Upper lobe of left lung (tissue), 4 donors: Measurements from ENCODE around the gene FRG1.
"Not testable (repeated sequence)": the region's sequence is repeated elsewhere in the genome, so short reads cannot be mapped to it uniquely, and the experiment has no call there.

ENCODE experiments used
- EP300 ChIP-seq, 4 donors: sonication (generic); formaldehyde crosslinking; IDR thresholded peaks; one replicate each; pipeline ENCODE4 v1.5.1; 2017; ENCODE audit warnings: antibody characterized with exemption in 4 of 4, control low read depth in 2 of 4
- TF ChIP-seq, protein P1 (sequence below), 6 experiments: fragments of 450-650 bp in 4 of 6; fragments of 200-600 bp in 2 of 6; sonication (generic) in 2 of 6; IDR thresholded peaks; one replicate each; pipeline ENCODE4 v1.5.1; 2016 to 2019; ENCODE audit warnings: antibody characterized with exemption in 6 of 6

- TF ChIP-seq, protein P1, sequence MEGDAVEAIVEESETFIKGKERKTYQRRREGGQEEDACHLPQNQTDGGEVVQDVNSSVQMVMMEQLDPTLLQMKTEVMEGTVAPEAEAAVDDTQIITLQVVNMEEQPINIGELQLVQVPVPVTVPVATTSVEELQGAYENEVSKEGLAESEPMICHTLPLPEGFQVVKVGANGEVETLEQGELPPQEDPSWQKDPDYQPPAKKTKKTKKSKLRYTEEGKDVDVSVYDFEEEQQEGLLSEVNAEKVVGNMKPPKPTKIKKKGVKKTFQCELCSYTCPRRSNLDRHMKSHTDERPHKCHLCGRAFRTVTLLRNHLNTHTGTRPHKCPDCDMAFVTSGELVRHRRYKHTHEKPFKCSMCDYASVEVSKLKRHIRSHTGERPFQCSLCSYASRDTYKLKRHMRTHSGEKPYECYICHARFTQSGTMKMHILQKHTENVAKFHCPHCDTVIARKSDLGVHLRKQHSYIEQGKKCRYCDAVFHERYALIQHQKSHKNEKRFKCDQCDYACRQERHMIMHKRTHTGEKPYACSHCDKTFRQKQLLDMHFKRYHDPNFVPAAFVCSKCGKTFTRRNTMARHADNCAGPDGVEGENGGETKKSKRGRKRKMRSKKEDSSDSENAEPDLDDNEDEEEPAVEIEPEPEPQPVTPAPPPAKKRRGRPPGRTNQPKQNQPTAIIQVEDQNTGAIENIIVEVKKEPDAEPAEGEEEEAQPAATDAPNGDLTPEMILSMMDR (IDR thresholded peaks at IDR 0.05), result not testable (repeated sequence)
- TF ChIP-seq EP300 (IDR thresholded peaks at IDR 0.05), result not testable (repeated sequence)
Observed at GRCh38 chr4:189946906-189947305, 6.2 kb downstream of the FRG1 start.
